Inflammatory macrophage (primary cell): Measurements from ENCODE around the gene CDK2.
A peak's percentile ranks its signal among the peaks of the same experiment; 100 is the strongest.

Source experiments
- DNase-seq, 2 donors: peaks; one replicate each; pipeline ENCODE4 v3.0.0-alpha.2; 2020 to 2022

Gene CDK2

GRCh38 chr12:56014205-56014604 is 47.6 kb downstream of the CDK2 start:
- DNase-seq: no peak

GRCh38 chr12:56017181-56017580 is 50.6 kb downstream of the CDK2 start:
- no peak for DNase-seq

- DNase-seq: no peak
Observed at GRCh38 chr12:56018356-56018755, 51.7 kb downstream of the CDK2 start.

GRCh38 chr12:56020423-56021184 is 54.0 kb downstream of the CDK2 start, which contains the start of gene IKZF4:
IKZF4 (plus strand) TSS chr12:56021043; CDS start chr12:56021494, 451 bp downstream.
- DNase-seq: peak; percentile 71 to 75

- DNase-seq: no peak
Observed at GRCh38 chr12:56021889-56022497, 55.4 kb downstream of the CDK2 start.
